Uterus (tissue), 4 donors: Measurements from ENCODE around the gene BMAL2. TPM values are rescaled to one million over a fixed set of nuclear protein-coding genes. Genes with fewer than 3 reads are reported as not detected.

Experiments
- DNase-seq, 2 donors: peaks; one replicate each; pipeline ENCODE4 v3.0.0-alpha.2; 2019 to 2020
- H3K27ac ChIP-seq, 2 donors: fragments of 200-600 bp; sonication (generic); 1 replicate in 1 of 2; 2 replicates in 1 of 2; pipeline ENCODE4 v1.5.1; 2016 to 2018
- H3K27me3 ChIP-seq, 2 donors: fragments of 200-600 bp; sonication (generic); one replicate each; pipeline ENCODE4 v1.5.1; 2018 to 2019; ENCODE audit warnings: control low read depth in 1 of 2
- H3K36me3 ChIP-seq, 2 donors: fragments of 200-600 bp; sonication (generic); one replicate each; pipeline ENCODE4 v1.5.1; 2019; ENCODE audit warnings: control low read depth in 1 of 2
- H3K4me1 ChIP-seq, 2 donors: fragments of 200-600 bp; sonication (generic); one replicate each; pipeline ENCODE4 v1.5.1; 2018 to 2019; ENCODE audit warnings: control low read depth in 1 of 2
- H3K4me3 ChIP-seq, 2 donors: fragments of 200-600 bp; sonication (generic); 1 replicate in 1 of 2; 2 replicates in 1 of 2; pipeline ENCODE4 v1.5.1; 2018 to 2019; ENCODE audit warnings: mild to moderate bottlenecking in 1 of 2
- H3K9me3 ChIP-seq, 2 donors: fragments of 200-600 bp; sonication (generic); one replicate each; pipeline ENCODE4 v1.5.1; 2019; ENCODE audit warnings: control low read depth in 1 of 2
- CTCF ChIP-seq, 4 experiments: fragments of 200-600 bp in 2 of 4; fragments of 450-650 bp in 2 of 4; sonication (generic) in 2 of 4; IDR thresholded peaks; one replicate each; pipeline ENCODE4 v1.5.1; 2016 to 2019; ENCODE audit warnings: antibody characterized with exemption in 4 of 4, mild to moderate bottlenecking in 2 of 4, moderate library complexity in 1 of 4
- POLR2A ChIP-seq, 2 donors: fragments of 450-650 bp; IDR thresholded peaks; one replicate each; pipeline ENCODE4 v1.6.1; 2016; ENCODE audit warnings: antibody characterized with exemption in 2 of 2, mild to moderate bottlenecking in 1 of 2, moderate library complexity in 1 of 2
- intact Hi-C: fragments of 100-400 bp; cut with DNase I; formaldehyde crosslinking; loops from one replicate; pipeline ENCODE4 v1.15.1; 2023; ENCODE audit warnings: low total_unique reads
- total RNA-seq, 4 donors: library from RNA; depleted of rRNA in 3 of 4; stranded (reverse); fragments of >200 nt in 3 of 4; gene quantifications; one replicate each; pipeline versions ENCODE4 v1.1.0 to v1.2.4, GENCODE V29; 2014 to 2023
- donor health status: DM: yes; HTN: yes; CAD: no.

The BMAL2 gene
- total RNA-seq, 4 donors from 2014 or later: under 0.01 to 6.3 (median 1.5) TPM

- Histone ChIP-seq H3K9me3 (no peaks in the 10 kb centered on the region), H3K27ac (no peak overlapping the region), H3K27me3 (no peaks in the 10 kb centered on the region), H3K4me3 (no peak overlapping the region), H3K4me1 (peaks cover 0 to 5% of the 10 kb centered on the region in 2 donors), H3K36me3 (no peaks in the 10 kb centered on the region)
- DNase-seq: no peak
- intact Hi-C loops: no loop called here
- TF ChIP-seq POLR2A (IDR thresholded peaks at IDR 0.05) (no peak), CTCF (IDR thresholded peaks at IDR 0.05) (no peak)
Observed at GRCh38 chr12:27335364-27336281, 3.0 kb downstream of the BMAL2 start.

DNA sequence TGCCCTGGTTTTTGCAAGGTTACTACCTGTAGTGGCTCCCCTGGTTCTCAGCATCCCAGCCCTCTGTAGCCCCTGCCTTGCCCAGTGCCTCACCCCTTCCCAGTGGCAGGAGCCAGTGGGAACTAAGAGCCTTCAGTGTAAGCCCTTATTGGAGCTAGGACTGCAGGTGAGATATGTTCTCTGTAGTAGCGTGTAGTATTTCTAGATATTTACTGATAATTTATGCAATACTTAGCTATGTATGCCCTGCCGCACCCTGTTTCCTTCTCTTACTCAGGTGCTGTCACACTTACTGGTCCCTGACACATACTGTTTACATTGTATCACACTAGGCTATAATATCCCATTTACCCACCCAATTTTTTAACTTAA is 3.6 kb downstream of the BMAL2 start:
- no peak overlapping the region for H3K4me3 ChIP-seq
- no peaks in the 10 kb centered on the region for H3K27me3 ChIP-seq
- no peaks in the 10 kb centered on the region for H3K36me3 ChIP-seq
- TF ChIP-seq POLR2A (IDR thresholded peaks at IDR 0.05): no peak
- TF ChIP-seq CTCF (IDR thresholded peaks at IDR 0.05): no peak
- H3K4me1 ChIP-seq: peaks cover 0 to 5% of the 10 kb centered on the region in 2 donors
- DNase-seq: no peak
- intact Hi-C loops: no loop called here
- no peak overlapping the region for H3K27ac ChIP-seq
- H3K9me3 ChIP-seq: no peaks in the 10 kb centered on the region

DNA sequence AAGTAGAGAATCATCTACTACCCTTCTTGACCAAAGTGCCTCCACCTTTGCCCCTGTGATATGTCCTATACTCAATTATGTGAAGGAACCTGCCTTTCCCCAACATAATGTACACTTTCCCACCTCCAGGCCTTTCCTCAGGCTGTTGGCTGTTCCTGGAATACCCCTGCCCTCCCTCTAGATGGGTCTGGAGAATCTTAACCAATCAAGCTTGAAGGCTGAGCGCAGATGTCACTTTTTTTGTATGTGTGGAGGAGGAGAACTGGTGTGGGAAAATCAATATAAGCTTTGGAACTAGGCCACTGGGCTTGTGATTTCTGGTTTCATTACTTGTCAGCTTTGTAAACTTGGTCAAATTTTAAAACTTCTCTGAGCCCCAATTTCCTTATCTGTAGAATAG is 4.7 kb downstream of the BMAL2 start:
- TF ChIP-seq POLR2A (IDR thresholded peaks at IDR 0.05): no peak
- TF ChIP-seq CTCF (IDR thresholded peaks at IDR 0.05): no peak
- intact Hi-C loops: no loop called here

GRCh38 chr12:27338473-27338872 is 5.8 kb downstream of the BMAL2 start:
- Histone ChIP-seq H3K27me3 (no peaks in the 10 kb centered on the region), H3K4me3 (no peak overlapping the region), H3K4me1 (no peaks in the 10 kb centered on the region), H3K9me3 (no peaks in the 10 kb centered on the region), H3K36me3 (no peaks in the 10 kb centered on the region), H3K27ac (no peak overlapping the region)
- no peak for DNase-seq
- TF ChIP-seq POLR2A (IDR thresholded peaks at IDR 0.05) (no peak), CTCF (IDR thresholded peaks at IDR 0.05) (no peak)
- intact Hi-C loops: no loop called here

More for the DNA sequence above, 4.7 kb downstream of the BMAL2 start:
- H3K27me3 ChIP-seq: no peaks in the 10 kb centered on the region
- no peak for DNase-seq
- H3K27ac ChIP-seq: no peak overlapping the region
- H3K4me3 ChIP-seq: no peak overlapping the region
- H3K36me3 ChIP-seq: no peaks in the 10 kb centered on the region
- no peaks in the 10 kb centered on the region for H3K4me1 ChIP-seq
- H3K9me3 ChIP-seq: no peaks in the 10 kb centered on the region

DNA sequence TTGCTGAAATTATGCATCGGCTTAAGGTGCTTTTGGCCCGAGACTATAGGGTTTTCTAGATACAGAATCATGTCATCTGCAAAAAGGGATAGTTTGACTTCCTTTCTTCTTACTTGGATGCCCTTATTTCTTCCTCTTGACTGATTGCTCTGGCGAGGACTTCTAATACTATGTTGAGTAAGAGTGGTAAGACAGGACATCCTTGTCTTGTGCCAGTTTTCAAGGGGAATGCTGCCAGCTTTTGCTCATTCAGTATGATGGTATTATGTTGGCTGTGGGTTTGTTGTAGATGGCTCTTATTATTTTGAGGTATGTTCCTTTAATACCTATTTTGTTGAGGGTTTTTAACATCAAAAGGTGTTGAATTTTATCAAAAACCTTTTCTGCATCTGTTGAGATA is 8.3 kb downstream of the BMAL2 start:
- intact Hi-C loops: no loop called here

More for the DNA sequence above, 8.3 kb downstream of the BMAL2 start:
- no peak overlapping the region for H3K4me3 ChIP-seq
- no peak overlapping the region for H3K27ac ChIP-seq
- H3K36me3 ChIP-seq: no peaks in the 10 kb centered on the region
- no peak for TF ChIP-seq CTCF (IDR thresholded peaks at IDR 0.05)
- TF ChIP-seq POLR2A (IDR thresholded peaks at IDR 0.05): no peak
- H3K4me1 ChIP-seq: no peaks in the 10 kb centered on the region
- no peaks in the 10 kb centered on the region for H3K27me3 ChIP-seq
- no peaks in the 10 kb centered on the region for H3K9me3 ChIP-seq
- no peak for DNase-seq
